Measurements from ENCODE around the gene SH3RF2.

The SH3RF2 gene

GRCh38 chr5:145924849-145925248 lies 11.5 kb upstream of the SH3RF2 start:
- no peak for DNase-seq (ENCODE audit: extremely low spot score)
- TF ChIP-seq, protein P1, sequence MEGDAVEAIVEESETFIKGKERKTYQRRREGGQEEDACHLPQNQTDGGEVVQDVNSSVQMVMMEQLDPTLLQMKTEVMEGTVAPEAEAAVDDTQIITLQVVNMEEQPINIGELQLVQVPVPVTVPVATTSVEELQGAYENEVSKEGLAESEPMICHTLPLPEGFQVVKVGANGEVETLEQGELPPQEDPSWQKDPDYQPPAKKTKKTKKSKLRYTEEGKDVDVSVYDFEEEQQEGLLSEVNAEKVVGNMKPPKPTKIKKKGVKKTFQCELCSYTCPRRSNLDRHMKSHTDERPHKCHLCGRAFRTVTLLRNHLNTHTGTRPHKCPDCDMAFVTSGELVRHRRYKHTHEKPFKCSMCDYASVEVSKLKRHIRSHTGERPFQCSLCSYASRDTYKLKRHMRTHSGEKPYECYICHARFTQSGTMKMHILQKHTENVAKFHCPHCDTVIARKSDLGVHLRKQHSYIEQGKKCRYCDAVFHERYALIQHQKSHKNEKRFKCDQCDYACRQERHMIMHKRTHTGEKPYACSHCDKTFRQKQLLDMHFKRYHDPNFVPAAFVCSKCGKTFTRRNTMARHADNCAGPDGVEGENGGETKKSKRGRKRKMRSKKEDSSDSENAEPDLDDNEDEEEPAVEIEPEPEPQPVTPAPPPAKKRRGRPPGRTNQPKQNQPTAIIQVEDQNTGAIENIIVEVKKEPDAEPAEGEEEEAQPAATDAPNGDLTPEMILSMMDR (IDR thresholded peaks at IDR 0.05; ENCODE audit: control extremely low read depth, extremely low read depth, low read depth, missing control alignments) = no peak
- ChIA-PET POLR2A (no interaction called here), CTCF (no interaction called here)

- ChIA-PET POLR2A (no interaction called here), CTCF (interaction anchor here (1.3 kb wide), 1 partner anchor 8 kb away, joined by 3 read pairs; no protein-coding TSS in a partner anchor)
- no peak for DNase-seq (ENCODE audit: extremely low spot score)
- TF ChIP-seq, protein P1 (IDR thresholded peaks at IDR 0.05; ENCODE audit: control extremely low read depth, extremely low read depth, low read depth, missing control alignments) = no peak
Observed at GRCh38 chr5:145925353-145925752, 11.0 kb upstream of the SH3RF2 start.

DNA sequence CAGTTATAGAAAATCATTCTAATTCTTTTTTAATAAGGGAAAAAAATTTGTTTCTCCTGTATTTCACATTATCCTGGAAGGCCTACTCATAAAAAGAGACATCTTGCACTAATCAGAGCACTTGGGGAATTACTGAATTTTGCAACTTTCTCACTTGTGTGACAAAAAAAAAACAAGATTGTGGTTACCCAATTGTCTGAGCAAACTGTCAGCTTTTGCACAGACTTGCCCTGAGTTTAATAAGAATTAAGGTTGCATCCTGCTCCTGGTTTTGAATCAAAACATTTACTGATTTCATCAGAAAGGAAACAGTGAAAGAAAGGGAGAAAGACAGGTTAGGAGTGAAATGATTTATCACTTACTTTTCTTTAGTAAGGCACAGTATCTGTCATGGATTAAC lies 10.6 kb upstream of the SH3RF2 start:
- CTCF ChIA-PET = interaction anchor here (1.3 kb wide), 1 partner anchor 9 kb away, joined by 3 read pairs; no protein-coding TSS in a partner anchor
- TF ChIP-seq, protein P1 (IDR thresholded peaks at IDR 0.05; ENCODE audit: control extremely low read depth, extremely low read depth, low read depth, missing control alignments) = no peak
- POLR2A ChIA-PET = no interaction called here
- no peak for DNase-seq (ENCODE audit: extremely low spot score)

DNA sequence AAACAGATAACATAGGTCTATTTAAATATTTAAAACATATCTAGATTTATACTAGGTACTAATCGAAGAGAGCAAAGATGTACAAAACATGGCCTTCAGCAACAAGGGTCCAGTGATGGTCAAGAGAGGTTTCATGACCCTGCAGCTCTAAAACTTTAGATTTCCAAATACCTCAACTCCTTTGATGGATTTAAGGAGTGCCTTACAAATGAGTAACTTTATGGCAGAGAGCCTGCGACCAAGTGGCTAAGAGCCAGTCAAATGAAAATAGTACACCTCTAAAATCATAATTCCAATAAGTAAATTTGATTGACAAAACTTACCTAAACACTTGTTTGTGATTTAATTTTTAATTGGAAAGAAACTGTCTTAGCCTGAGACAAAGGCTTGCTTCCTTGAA lies 4.7 kb upstream of the SH3RF2 start:
- POLR2A ChIA-PET = no interaction called here
- TF ChIP-seq, protein P1 (IDR thresholded peaks at IDR 0.05; ENCODE audit: control extremely low read depth, extremely low read depth, low read depth, missing control alignments) = no peak

GRCh38 chr5:145934276-145934675 lies 2.1 kb upstream of the SH3RF2 start:
- ChIA-PET CTCF (no interaction called here), POLR2A (no interaction called here)
- TF ChIP-seq, protein P1 (IDR thresholded peaks at IDR 0.05; ENCODE audit: control extremely low read depth, extremely low read depth, low read depth, missing control alignments) = no peak

More for the DNA sequence above, 4.7 kb upstream of the SH3RF2 start:
- CTCF ChIA-PET = interaction anchor here (1.4 kb wide), 1 partner anchor 10 kb away, joined by 4 read pairs; no protein-coding TSS in a partner anchor
- DNase-seq (ENCODE audit: extremely low spot score) = no peak

DNA sequence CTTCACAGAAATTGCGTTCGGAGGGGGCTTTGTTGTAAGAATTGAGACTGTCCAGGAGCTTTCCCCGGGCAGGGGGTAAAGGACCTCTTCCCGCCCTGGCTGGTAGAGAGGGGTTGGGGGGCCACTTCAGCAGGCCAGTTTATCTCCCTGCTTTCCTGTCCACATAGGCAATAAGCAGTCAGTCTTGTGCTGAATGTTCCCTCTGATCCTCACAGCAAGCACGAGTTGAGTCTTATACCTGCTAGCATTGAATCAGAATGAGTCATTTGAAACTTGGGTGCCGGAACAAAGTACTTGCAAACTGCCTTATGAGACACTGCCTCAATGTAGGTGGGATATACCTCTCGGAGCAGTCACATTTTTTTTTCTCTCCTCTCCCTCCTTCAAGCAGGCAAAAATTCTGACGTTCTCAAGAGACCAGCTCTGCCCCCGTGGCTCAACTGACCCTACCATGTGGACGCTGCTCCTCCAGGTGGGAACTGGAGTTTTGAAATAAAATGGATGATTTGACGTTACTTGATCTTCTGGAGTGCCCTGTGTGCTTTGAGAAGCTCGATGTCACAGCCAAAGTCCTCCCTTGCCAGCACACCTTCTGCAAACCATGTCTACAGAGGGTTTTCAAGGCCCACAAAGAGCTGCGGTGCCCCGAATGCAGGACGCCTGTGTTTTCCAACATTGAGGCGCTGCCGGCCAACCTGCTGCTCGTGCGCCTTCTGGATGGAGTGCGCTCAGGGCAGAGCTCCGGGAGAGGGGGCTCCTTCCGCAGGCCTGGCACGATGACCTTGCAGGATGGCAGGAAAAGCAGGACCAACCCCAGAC lies 1.3 kb downstream of the SH3RF2 start:
- ChIA-PET CTCF (interaction anchor here (1.4 kb wide), 1 partner anchor 21 kb away, joined by 3 read pairs; no protein-coding TSS in a partner anchor), POLR2A (no interaction called here)
- peak; percentile 28 for DNase-seq (ENCODE audit: extremely low spot score)
- TF ChIP-seq, protein P1 (IDR thresholded peaks at IDR 0.05; ENCODE audit: control extremely low read depth, extremely low read depth, low read depth, missing control alignments) = no peak

More at GRCh38 chr5:145934276-145934675, 2.1 kb upstream of the SH3RF2 start:
- DNase-seq (ENCODE audit: extremely low spot score) = no peak

Measured in GM10248 (cell line).